Aorta (tissue), 5 donors: Measurements from ENCODE around the gene GALNT5. TPM values are rescaled to one million over a fixed set of nuclear protein-coding genes. Genes with fewer than 3 reads are reported as not detected.

Experiments
- ATAC-seq: fragments of 200-7000 bp; cut with Tn5 transposase; one replicate; pipeline ENCODE4 v1.9.1; 2022; ENCODE audit warnings: moderate library complexity; ENCODE audit not compliant: low FRiP score
- DNase-seq, 2 donors: peaks; one replicate each; pipeline ENCODE4 v3.0.0-alpha.2; 2020
- H3K27ac ChIP-seq, 2 donors: one replicate each; pipeline ENCODE4 v1.5.1; 2013; ENCODE audit warnings: low read length in 2 of 2, mild to moderate bottlenecking in 2 of 2, moderate library complexity in 2 of 2, control low read depth in 1 of 2, inconsistent platforms in 1 of 2, low read depth in 1 of 2
- H3K27me3 ChIP-seq, 2 donors: one replicate each; pipeline ENCODE4 v1.6.1; 2013; ENCODE audit warnings: control low read depth in 1 of 2, low read length in 1 of 2, mild to moderate bottlenecking in 1 of 2, moderate library complexity in 1 of 2; ENCODE audit not compliant: insufficient read depth in 2 of 2, control insufficient read depth in 1 of 2
- H3K36me3 ChIP-seq, 2 donors: one replicate each; pipeline ENCODE4 v1.6.1; 2013; ENCODE audit warnings: control low read depth in 1 of 2, low read length in 1 of 2, mild to moderate bottlenecking in 1 of 2; ENCODE audit not compliant: insufficient read depth in 2 of 2, control insufficient read depth in 1 of 2
- H3K4me1 ChIP-seq, 2 donors: one replicate each; pipeline ENCODE4 v1.6.1; 2013; ENCODE audit warnings: low read length in 2 of 2, control low read depth in 1 of 2, mild to moderate bottlenecking in 1 of 2, moderate library complexity in 1 of 2; ENCODE audit not compliant: insufficient read depth in 2 of 2, control insufficient read depth in 1 of 2
- H3K4me3 ChIP-seq, 2 donors: one replicate each; pipeline ENCODE4 v1.5.1; 2013; ENCODE audit warnings: low read length in 2 of 2, control low read depth in 1 of 2, mild to moderate bottlenecking in 1 of 2
- H3K9me3 ChIP-seq: one replicate; pipeline ENCODE4 v1.6.1; 2013; ENCODE audit warnings: mild to moderate bottlenecking, low read length; ENCODE audit not compliant: control insufficient read depth
- WGBS, 2 donors: extraction: QIAGEN DNeasy Blood & Tissue Kit; methylation state at CpG; one replicate each; pipeline ENCODE4 v1.1.7; 2013; 5-methylcytosine and 5-hydroxymethylcytosine counted together
- intact Hi-C, 2 donors: fragments of 100-400 bp; cut with DNase I; formaldehyde crosslinking; loops; one replicate each; pipeline versions ENCODE4 v1.14.2 to v1.15.0; 2022
- polyA plus RNA-seq, 2 donors: library from polyadenylated mRNA; stranded (reverse); fragments of 200-250 nt; gene quantifications; one replicate each; pipeline ENCODE4 v1.2.3, GENCODE V29; 2013
- total RNA-seq, 2 donors: library from RNA; stranded (reverse); fragmentation: NEBNext Ultra II Directional; extraction: Animal tissue kit (Norgen Biotek cat#: 25700); gene quantifications; one replicate each; pipeline ENCODE4 v1.2.1, GENCODE V29; 2021
- donor health status: healthy with polysubstance abuse.
- donor health status: Bipolar disorder and iron deficiency.
- donor health status: DM: no; HTN: no; CAD: no.
- donor health status: DM: no; HTN: no; CAD: no.
- donor health status: DM: yes; HTN: yes; CAD: no.

Gene GALNT5
- total and polyA plus RNA-seq, 4 donors = 0.88 to 4.5 (median 2.1) TPM

GRCh38 chr2:157258520-157259326 lies 1.2 kb downstream of the GALNT5 start:
- ATAC-seq (no peak), DNase-seq (no peak)
- Histone ChIP-seq H3K9me3 (no peaks in the 10 kb centered on the region), H3K4me1 (peaks cover 4 to 6% of the 10 kb centered on the region in 2 donors), H3K27me3 (no peaks in the 10 kb centered on the region), H3K36me3 (no peaks in the 10 kb centered on the region), H3K4me3 (no peak overlapping the region), H3K27ac (peak overlapping the region in 1 of 2 donors; percentile 64)
- WGBS, 2 donors = 88 to 93% methylated on average over 8 of the region's 8 CpGs
- intact Hi-C loops = no loop called here

GRCh38 chr2:157259386-157259785 lies 1.9 kb downstream of the GALNT5 start:
- no peak overlapping the region for H3K4me3 ChIP-seq
- ATAC-seq = no peak
- intact Hi-C loops = no loop called here
- H3K9me3 ChIP-seq = no peaks in the 10 kb centered on the region
- DNase-seq = no peak
- peaks cover 4 to 6% of the 10 kb centered on the region in 2 donors for H3K4me1 ChIP-seq
- H3K27me3 ChIP-seq = no peaks in the 10 kb centered on the region
- no peaks in the 10 kb centered on the region for H3K36me3 ChIP-seq
- WGBS, 2 donors = 98 to 99% methylated on average over 2 of the region's 2 CpGs
- no peak overlapping the region for H3K27ac ChIP-seq

- 98 to 100% methylated on average over 2 of the region's 2 CpGs for WGBS, 2 donors
- Histone ChIP-seq H3K27ac (no peak overlapping the region), H3K4me3 (no peak overlapping the region), H3K4me1 (peaks cover 4 to 6% of the 10 kb centered on the region in 2 donors), H3K36me3 (no peaks in the 10 kb centered on the region), H3K27me3 (no peaks in the 10 kb centered on the region), H3K9me3 (no peaks in the 10 kb centered on the region)
- DNase-seq = no peak
- no peak for ATAC-seq
- intact Hi-C loops = loop anchor here in 1 of 2 donors (5.0 kb wide), 1 partner anchor 923 kb away; no protein-coding TSS in a partner anchor
These were observed 2.5 kb downstream of the GALNT5 start for GRCh38 chr2:157259960-157260359.

- 71 to 73% methylated on average over 4 of the region's 4 CpGs for WGBS, 2 donors
- no peak for DNase-seq
- H3K36me3 ChIP-seq = no peaks in the 10 kb centered on the region
- no peaks in the 10 kb centered on the region for H3K9me3 ChIP-seq
- intact Hi-C loops = loop anchor here in 1 of 2 donors (5.0 kb wide), 1 partner anchor 923 kb away; no protein-coding TSS in a partner anchor
- H3K4me1 ChIP-seq = peaks cover 4 to 6% of the 10 kb centered on the region in 2 donors
- no peak overlapping the region for H3K4me3 ChIP-seq
- H3K27me3 ChIP-seq = no peaks in the 10 kb centered on the region
- ATAC-seq = no peak
- peak overlapping the region in 1 of 2 donors; percentile 48 for H3K27ac ChIP-seq
These were observed 3.2 kb downstream of the GALNT5 start for GRCh38 chr2:157260533-157261198.

- ATAC-seq (no peak), DNase-seq (no peak)
- Histone ChIP-seq H3K4me1 (peaks cover 4% of the 10 kb centered on the region in 2 donors), H3K27me3 (no peaks in the 10 kb centered on the region), H3K9me3 (no peaks in the 10 kb centered on the region), H3K4me3 (no peak overlapping the region), H3K27ac (peak overlapping the region in 1 of 2 donors; percentile 37), H3K36me3 (no peaks in the 10 kb centered on the region)
- intact Hi-C loops = loop anchor here in 1 of 2 donors (5.0 kb wide), 1 partner anchor 924 kb away; no protein-coding TSS in a partner anchor
- WGBS, 2 donors = 37 to 43% methylated on average over 6 of the region's 6 CpGs
These were observed 3.8 kb downstream of the GALNT5 start for GRCh38 chr2:157261199-157261782.

GRCh38 chr2:157262248-157262647 lies 4.7 kb downstream of the GALNT5 start:
- H3K27ac ChIP-seq = no peak overlapping the region
- intact Hi-C loops = loop anchor here in 1 of 2 donors (5.0 kb wide), 1 partner anchor 925 kb away; no protein-coding TSS in a partner anchor
- DNase-seq (no peak), ATAC-seq (no peak)
- no peaks in the 10 kb centered on the region for H3K27me3 ChIP-seq
- H3K4me1 ChIP-seq = peaks cover 4% of the 10 kb centered on the region in 2 donors
- no peaks in the 10 kb centered on the region for H3K9me3 ChIP-seq
- H3K36me3 ChIP-seq = no peaks in the 10 kb centered on the region
- no peak overlapping the region for H3K4me3 ChIP-seq
- 96 to 97% methylated on average over 3 of the region's 3 CpGs for WGBS, 2 donors

- Histone ChIP-seq H3K9me3 (no peaks in the 10 kb centered on the region), H3K4me3 (no peak overlapping the region), H3K36me3 (no peaks in the 10 kb centered on the region), H3K27me3 (no peaks in the 10 kb centered on the region), H3K4me1 (peaks cover 4% of the 10 kb centered on the region in 2 donors), H3K27ac (no peak overlapping the region)
- no peak for ATAC-seq
- intact Hi-C loops = loop anchor here in 1 of 2 donors (5.0 kb wide), 1 partner anchor 927 kb away; no protein-coding TSS in a partner anchor
- no peak for DNase-seq
- WGBS, 2 donors = 1 to 3% methylated on average over 3 of the region's 3 CpGs
These were observed 6.6 kb downstream of the GALNT5 start for GRCh38 chr2:157264099-157264498.

GRCh38 chr2:157265825-157266224 lies 8.3 kb downstream of the GALNT5 start:
- intact Hi-C loops = no loop called here
- WGBS, 2 donors = 97 to 98% methylated on average over 4 of the region's 4 CpGs
- no peak overlapping the region for H3K4me3 ChIP-seq
- H3K9me3 ChIP-seq = no peaks in the 10 kb centered on the region
- H3K27ac ChIP-seq = no peak overlapping the region
- DNase-seq (no peak), ATAC-seq (no peak)
- peaks cover 0 to 1% of the 10 kb centered on the region in 2 donors for H3K4me1 ChIP-seq
- H3K27me3 ChIP-seq = no peaks in the 10 kb centered on the region
- no peaks in the 10 kb centered on the region for H3K36me3 ChIP-seq
